SKM-1 treated with dmso at 0.1 percent for 144 hours (cell line): ENCODE data around the gene OR2T3.
"Not testable (repeated sequence)": the region's sequence is repeated elsewhere in the genome, so short reads cannot be mapped to it uniquely, and the experiment has no call there.

Experiments used
- DNase-seq: peaks from one replicate; lab custom pipeline; 2025; ENCODE audit not compliant: unreplicated experiment; lab: John Stamatoyannopoulos, UW

The OR2T3 gene

GRCh38 chr1:248459117-248459516 lies 14.0 kb upstream of the OR2T3 start:
- not testable (repeated sequence) for DNase-seq

- no peak for DNase-seq
These were observed 2.0 kb upstream of the OR2T3 start for GRCh38 chr1:248471154-248471553.

- not testable (repeated sequence) for DNase-seq
These were observed 1.0 kb upstream of the OR2T3 start for GRCh38 chr1:248472111-248472510.

GRCh38 chr1:248475660-248476059 lies 2.5 kb downstream of the OR2T3 start:
- not testable (repeated sequence) for DNase-seq

GRCh38 chr1:248481686-248482579 lies 8.8 kb downstream of the OR2T3 start:
- DNase-seq: not testable (repeated sequence)

- not testable (repeated sequence) for DNase-seq
These were observed 15.1 kb downstream of the OR2T3 start, which contains the start of gene OR2T5 for GRCh38 chr1:248488289-248488688. Gene OR2T5, plus strand, starts transcription at chr1:248488589. Its CDS starts 0 bp downstream, at chr1:248488589.

- DNase-seq: not testable (repeated sequence)
These were observed 23.5 kb downstream of the OR2T3 start for GRCh38 chr1:248496661-248497060.

GRCh38 chr1:248500305-248501035 lies 27.3 kb downstream of the OR2T3 start:
- peak; percentile 9 for DNase-seq

GRCh38 chr1:248507773-248508172 lies 34.6 kb downstream of the OR2T3 start, which contains the start of gene OR2G6:
Gene OR2G6, plus strand, starts transcription at chr1:248508073. Its CDS starts 13,574 bp downstream, at chr1:248521647.
- not testable (repeated sequence) for DNase-seq

- not testable (repeated sequence) for DNase-seq
These were observed 37.1 kb downstream of the OR2T3 start for GRCh38 chr1:248510217-248510616.

GRCh38 chr1:248521856-248522255 lies 48.7 kb downstream of the OR2T3 start:
- DNase-seq: no peak
